Activated CD4-positive, alpha-beta T cell treated with anti-CD3 and anti-CD28 coated beads, Interleukin-10, Interleukin-2, amounts not matched to agents 100 ng/mL and 50 ng/mL, durations not matched to agents 16 hours and 8 hours (primary cell): ENCODE measurements around the gene CTSC.
"Not testable (repeated sequence)": the region's sequence is repeated elsewhere in the genome, so short reads cannot be mapped to it uniquely, and the experiment has no call there.

Experiments
- DNase-seq: peaks from one replicate; pipeline ENCODE4 v3.0.0-alpha.2; 2020

CTSC gene

DNA sequence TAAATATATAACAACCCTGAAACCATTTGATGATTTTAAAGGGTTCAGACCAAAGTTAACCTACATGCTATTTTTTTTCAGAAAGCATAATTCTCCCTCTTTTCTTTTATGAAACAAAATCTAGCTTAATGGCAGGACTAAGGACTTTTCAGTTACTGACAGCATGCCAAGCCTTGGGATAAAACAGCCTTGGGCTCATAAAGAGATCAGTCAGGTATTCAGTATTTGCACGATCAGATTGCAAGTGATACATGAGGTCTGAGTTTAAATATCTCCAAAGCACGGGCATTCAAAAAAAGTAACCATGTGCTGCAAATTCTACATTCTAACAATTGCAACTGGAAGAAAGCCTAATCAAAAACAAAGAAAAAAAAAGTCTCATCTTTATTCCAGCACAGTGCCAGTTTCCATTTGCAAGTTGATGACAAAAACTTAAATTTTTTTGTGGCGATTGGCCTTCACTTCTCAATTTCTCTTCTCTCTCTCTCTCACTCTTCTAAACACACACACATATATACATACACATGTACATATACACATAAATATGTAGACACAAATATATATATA lies 60.1 kb downstream of the CTSC start:
- DNase-seq = no peak

DNA sequence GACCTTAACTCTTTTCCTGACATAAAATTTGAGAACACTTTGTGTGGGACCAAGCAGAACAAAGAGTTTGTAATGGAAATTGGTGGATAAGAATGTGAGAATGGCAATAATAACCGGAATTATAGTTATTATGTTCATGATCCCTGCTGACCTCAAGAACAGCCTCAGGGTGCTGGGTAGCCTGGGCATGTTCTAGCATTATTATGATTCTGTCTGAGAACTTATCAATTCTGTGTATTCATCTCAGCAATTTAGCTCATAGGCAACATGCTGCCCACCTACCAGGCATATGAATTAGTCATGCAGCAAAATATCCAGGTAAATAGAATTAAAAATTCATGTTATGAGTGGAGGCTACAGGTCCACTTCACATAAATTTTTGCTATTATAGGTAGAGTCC lies 61.9 kb downstream of the CTSC start:
- DNase-seq = no peak

DNA sequence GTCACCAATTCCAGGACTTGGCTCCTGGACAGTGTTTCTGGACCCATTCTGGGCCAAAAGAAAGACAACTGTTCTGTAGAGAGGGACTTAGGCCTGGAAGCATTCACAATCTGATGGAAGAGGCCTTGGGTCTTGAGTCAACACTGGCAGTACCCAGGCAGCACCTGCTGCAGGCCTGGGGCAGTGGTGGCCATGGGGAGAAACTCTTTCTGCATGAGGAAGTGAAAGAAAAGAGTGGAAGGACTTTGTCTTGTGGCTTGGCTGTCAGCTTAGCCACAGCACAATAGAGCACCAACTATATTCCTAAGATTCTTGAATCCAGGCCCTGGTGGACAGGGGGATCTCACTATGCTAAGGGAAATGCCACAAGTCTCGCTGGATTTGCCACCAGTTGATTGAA lies 70.6 kb downstream of the CTSC start:
- DNase-seq = no peak

GRCh38 chr11:88266157-88266556 lies 71.4 kb downstream of the CTSC start:
- no peak for DNase-seq

- DNase-seq = no peak
Measured at GRCh38 chr11:88259431-88259830, 78.1 kb downstream of the CTSC start.

DNA sequence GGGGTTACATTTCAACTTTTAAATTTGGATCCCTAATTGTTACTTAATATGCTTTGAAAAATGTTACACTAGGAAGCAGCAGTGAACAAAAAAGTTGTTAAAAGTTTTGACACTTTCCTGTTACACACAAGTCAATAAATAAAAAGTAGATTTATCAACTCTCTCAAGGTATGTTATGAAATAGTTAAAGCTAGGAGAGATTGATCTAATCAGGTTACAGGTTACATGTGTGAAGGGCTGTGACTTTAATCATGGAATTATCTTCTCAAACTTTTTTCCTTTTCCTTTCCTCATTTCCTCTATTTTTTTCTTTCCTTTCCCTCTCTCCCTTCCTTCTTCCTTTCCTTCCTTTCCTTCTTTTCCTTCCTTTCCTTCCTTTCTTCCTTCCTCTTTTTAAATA lies 85.3 kb downstream of the CTSC start:
- DNase-seq = no peak

DNA sequence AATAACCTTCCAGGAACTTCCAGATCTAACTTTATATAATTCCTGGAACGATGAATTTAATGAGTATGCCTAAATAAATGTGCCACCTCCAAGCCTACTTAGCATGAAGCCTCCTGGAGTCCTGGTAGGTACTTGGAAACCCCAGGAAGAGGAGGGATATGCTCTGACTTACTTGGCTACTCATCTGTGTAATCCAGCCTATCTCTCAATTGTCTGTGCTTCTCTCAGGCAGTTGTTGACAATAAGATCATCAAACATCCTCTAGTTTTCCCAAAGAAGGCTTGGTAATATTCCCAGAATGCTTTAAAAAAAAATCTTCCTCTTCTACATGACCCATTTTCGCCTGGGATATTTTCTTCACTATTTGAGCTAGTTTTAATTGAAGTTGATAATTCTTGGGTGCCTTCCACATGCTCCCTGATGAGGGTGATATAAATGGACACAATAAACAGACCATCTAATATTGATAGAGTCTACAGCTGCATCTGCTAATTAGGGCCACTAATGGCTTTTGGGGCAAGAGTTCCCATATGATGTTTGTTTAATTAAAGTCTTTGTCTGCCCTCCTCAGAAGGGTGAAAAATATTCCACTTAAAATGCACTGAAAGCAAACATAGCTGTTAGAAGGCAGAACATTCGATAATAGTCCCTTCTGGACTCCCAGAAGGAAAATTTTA lies 86.8 kb downstream of the CTSC start:
- DNase-seq = no peak

DNA sequence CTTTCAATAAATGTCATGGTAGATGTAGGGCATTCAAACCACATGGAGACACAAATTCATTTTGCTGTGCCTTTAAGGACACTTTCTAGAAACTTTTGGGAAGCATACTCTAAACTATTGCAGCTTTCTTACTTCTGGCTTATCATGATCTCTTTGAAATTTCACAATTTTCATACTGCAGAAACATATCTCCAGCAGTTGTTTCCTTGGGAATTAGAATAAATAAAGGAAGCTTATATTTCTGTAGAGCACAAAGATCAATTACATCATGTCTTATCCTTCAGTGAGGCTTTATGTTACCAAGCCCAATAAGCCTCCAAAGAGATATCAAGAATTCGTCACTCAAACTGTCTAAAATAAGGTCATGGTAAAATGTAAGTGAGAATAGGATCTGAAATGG lies 87.8 kb downstream of the CTSC start:
- DNase-seq = no peak

DNA sequence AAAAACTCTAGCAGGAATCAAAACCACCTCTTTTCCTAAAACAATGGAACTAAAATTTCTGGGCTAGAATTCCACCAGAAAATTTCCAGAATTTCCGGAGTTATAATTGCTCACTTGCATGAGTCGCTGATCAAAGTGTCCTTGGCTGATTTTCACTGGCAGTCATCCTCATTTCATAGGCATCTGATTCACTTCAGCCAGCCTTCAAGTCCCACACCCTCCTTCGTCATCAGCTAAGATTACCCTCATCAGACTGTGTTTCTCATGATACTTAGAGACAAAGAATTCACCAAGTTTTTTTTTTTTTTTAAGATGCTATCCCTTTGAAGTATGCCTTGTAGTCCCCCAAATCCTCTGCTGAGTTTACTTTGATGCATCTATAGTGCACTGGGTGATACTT lies 90.8 kb downstream of the CTSC start:
- no peak for DNase-seq

- DNase-seq = not testable (repeated sequence)
Measured at GRCh38 chr11:88245576-88245975, 92.0 kb downstream of the CTSC start.
